HTERT RPE-1 (cell line): ENCODE data around the gene ROR2.

Experiments used
- in situ Hi-C: fragments of 300-500 bp; cut with MboI; formaldehyde crosslinking; loops from 4 replicates; pipeline ENCODE4 v1.14.3; 2020; ENCODE audit warnings: low sequenced_read_pairs

Gene ROR2

GRCh38 chr9:91882627-91883026, 67.4 kb downstream of the ROR2 start:
- in situ Hi-C loops: no loop called here

GRCh38 chr9:91880378-91880972, 69.6 kb downstream of the ROR2 start:
- in situ Hi-C loops: no loop called here

- in situ Hi-C loops: no loop called here
These were observed 70.8 kb downstream of the ROR2 start for GRCh38 chr9:91879231-91879630.

- in situ Hi-C loops: no loop called here
These were observed 76.4 kb downstream of the ROR2 start for GRCh38 chr9:91873637-91874051.

- in situ Hi-C loops: no loop called here
These were observed 81.2 kb downstream of the ROR2 start for GRCh38 chr9:91868732-91869391.

GRCh38 chr9:91867740-91868139, 82.3 kb downstream of the ROR2 start:
- in situ Hi-C loops: no loop called here

GRCh38 chr9:91865041-91865440, 85.0 kb downstream of the ROR2 start:
- in situ Hi-C loops: no loop called here

- in situ Hi-C loops: no loop called here
These were observed 85.6 kb downstream of the ROR2 start for GRCh38 chr9:91864380-91864779.

- in situ Hi-C loops: no loop called here
These were observed 86.6 kb downstream of the ROR2 start for GRCh38 chr9:91863469-91863868.

- in situ Hi-C loops: no loop called here
These were observed 91.6 kb downstream of the ROR2 start for GRCh38 chr9:91858213-91859030.

- in situ Hi-C loops: no loop called here
These were observed 92.5 kb downstream of the ROR2 start for GRCh38 chr9:91857291-91858212.

GRCh38 chr9:91856419-91856818, 93.6 kb downstream of the ROR2 start:
- in situ Hi-C loops: no loop called here

GRCh38 chr9:91855196-91855595, 94.8 kb downstream of the ROR2 start:
- in situ Hi-C loops: no loop called here

- in situ Hi-C loops: no loop called here
These were observed 97.2 kb downstream of the ROR2 start for GRCh38 chr9:91852801-91853347.

GRCh38 chr9:91849694-91850093, 100.3 kb downstream of the ROR2 start:
- in situ Hi-C loops: no loop called here

- in situ Hi-C loops: no loop called here
These were observed 101.9 kb downstream of the ROR2 start for GRCh38 chr9:91848146-91848545.

GRCh38 chr9:91847581-91848091, 102.4 kb downstream of the ROR2 start:
- in situ Hi-C loops: no loop called here

- in situ Hi-C loops: no loop called here
These were observed 104.1 kb downstream of the ROR2 start for GRCh38 chr9:91845879-91846278.

GRCh38 chr9:91844701-91845291, 105.2 kb downstream of the ROR2 start:
- in situ Hi-C loops: no loop called here

GRCh38 chr9:91844190-91844589, 105.8 kb downstream of the ROR2 start:
- in situ Hi-C loops: no loop called here
